HepG2 (cell line): ENCODE measurements around the gene NKD1. TPM values are rescaled to one million over a fixed set of nuclear protein-coding genes. Genes with fewer than 3 reads are reported as not detected.

Experiments used
- ATAC-seq: fragments of 200-7000 bp; cut with Tn5 transposase; 3 replicates; pipeline ENCODE4 v1.9.1; 2020; ENCODE audit warnings: mild to moderate bottlenecking, moderate library complexity
- BruUV-seq: library from RNA; stranded (reverse); fragments of 400-500 nt; replicated peaks from 2 replicates; lab custom pipeline; 2021; lab: Mats Ljungman, UMichigan
- CTCF ChIA-PET: fragments of 300-600 bp; formaldehyde crosslinking; extraction: SDS; loops from one replicate; lab custom pipeline; 2021; ENCODE audit warnings: low total read pairs, inconsistent platforms, low intra/inter-chr PET ratio; lab: Yijun Ruan, JAX
- POLR2A ChIA-PET: fragments of 350-600 bp; sonication (Branson Sonifier 250); formaldehyde crosslinking; loops from one replicate; lab custom pipeline; 2020; ENCODE audit warnings: antibody characterized with exemption, inconsistent platforms; lab: Yijun Ruan, JAX
- DNase-seq: peaks from one replicate; pipeline ENCODE4 v3.0.0-alpha.2; 2015; ENCODE audit warnings: low spot score
- FAIRE-seq: peaks from 3 replicates; lab custom pipeline; 2011; peaks lifted over from hg19 to GRCh38; lab: Jason Lieb, UNC
- H2AFZ ChIP-seq: one replicate; pipeline ENCODE4 v1.6.1; 2011; ENCODE audit warnings: low read length, inconsistent platforms
- H3K27ac ChIP-seq: fragments of 300-600 bp; 3 replicates; pipeline ENCODE4 v1.8.0; 2011; ENCODE audit warnings: mixed run types, mild to moderate bottlenecking, mixed read lengths, low read length, inconsistent platforms; ENCODE audit not compliant: insufficient read depth; ENCODE audit errors: extremely low read length
- H3K27me3 ChIP-seq, 2 experiments: fragments of 200-600 bp in 1 of 2; 2 replicates in 1 of 2; 3 replicates in 1 of 2; pipeline versions ENCODE4 v1.6.0 to v1.8.0; 2011; ENCODE audit warnings: low read length in 2 of 2, mild to moderate bottlenecking in 2 of 2, moderate library complexity in 2 of 2, inconsistent platforms in 1 of 2; ENCODE audit not compliant: insufficient read depth in 2 of 2, control insufficient read depth in 1 of 2
- H3K36me3 ChIP-seq, 2 experiments: fragments of 200-600 bp in 1 of 2; replicated peaks in 1 of 2; 2 replicates in 1 of 2; 3 replicates in 1 of 2; pipeline versions ENCODE4 v1.5.1 to v1.8.0; 2011; ENCODE audit warnings: low read length in 2 of 2, inconsistent platforms in 1 of 2; ENCODE audit not compliant: insufficient read depth in 2 of 2, control insufficient read depth in 1 of 2
- H3K4me1 ChIP-seq: 2 replicates; pipeline ENCODE4 v1.5.1; 2012; ENCODE audit warnings: low read length, inconsistent platforms; ENCODE audit not compliant: insufficient read depth
- H3K4me2 ChIP-seq: 2 replicates; pipeline ENCODE4 v1.6.0; 2011; ENCODE audit warnings: low read depth, low read length, inconsistent platforms
- H3K4me3 ChIP-seq, 3 experiments: fragments of 200-600 bp in 1 of 3; sonication (generic), shearing (Covaris generic) in 1 of 3; replicated peaks in 1 of 3; 2 replicates each; pipeline ENCODE4 v1.5.1; 2011 to 2016; ENCODE audit warnings: low read length in 3 of 3, inconsistent platforms in 2 of 3, low read depth in 2 of 3, mild to moderate bottlenecking in 2 of 3, control low read depth in 1 of 3, mixed read lengths in 1 of 3; ENCODE audit not compliant: insufficient read depth in 1 of 3
- H3K79me2 ChIP-seq: one replicate; pipeline ENCODE4 v1.6.1; 2011; ENCODE audit warnings: low read length, inconsistent platforms; ENCODE audit not compliant: insufficient read depth
- H3K9ac ChIP-seq: 2 replicates; pipeline ENCODE4 v1.6.0; 2011; ENCODE audit warnings: mild to moderate bottlenecking, low read depth, low read length, inconsistent platforms; ENCODE audit not compliant: insufficient read depth
- H3K9me3 ChIP-seq: 2 replicates; pipeline ENCODE4 v1.5.1; 2012; ENCODE audit warnings: mild to moderate bottlenecking, low read length
- H4K20me1 ChIP-seq: 2 replicates; pipeline ENCODE4 v1.6.0; 2011; ENCODE audit warnings: inconsistent platforms, mild to moderate bottlenecking, low read length, moderate library complexity; ENCODE audit not compliant: insufficient read depth
- AGO2 ChIP-seq: fragments of 200-400 bp; formaldehyde crosslinking; optimal IDR thresholded peaks from 2 replicates; pipeline ENCODE3; 2017; ENCODE audit warnings: mild to moderate bottlenecking, low read depth, low read length, moderate library complexity
- ARID2 ChIP-seq: sonication (generic); formaldehyde crosslinking; IDR thresholded peaks from 2 replicates; pipeline ENCODE4 v1.8.1; 2022; ENCODE audit warnings: mild to moderate bottlenecking, missing genetic modification reagents, borderline replicate concordance
- DNMT1 ChIP-seq: sonication (generic); formaldehyde crosslinking; IDR thresholded peaks from 2 replicates; pipeline ENCODE4 v1.5.1; 2020; ENCODE audit warnings: mild to moderate bottlenecking, missing genetic modification reagents
- EEA1 ChIP-seq: sonication (generic); formaldehyde crosslinking; IDR thresholded peaks from 2 replicates; pipeline ENCODE4 v1.5.1; 2020; ENCODE audit warnings: mild to moderate bottlenecking, missing genetic modification reagents, borderline replicate concordance
- FOXA1 ChIP-seq, 2 experiments: fragments of 450-650 bp in 1 of 2; sonication (generic) in 1 of 2; formaldehyde crosslinking in 1 of 2; IDR thresholded peaks; 2 replicates each; pipeline versions ENCODE4 v1.4.0 to v1.6.1; 2016 to 2020; ENCODE audit warnings: missing genetic modification reagents in 1 of 2
- KDM2A ChIP-seq: sonication (generic); formaldehyde crosslinking; IDR thresholded peaks from 2 replicates; pipeline ENCODE4 v1.4.0; 2020; ENCODE audit warnings: low read depth, missing genetic modification reagents, borderline replicate concordance
- NR3C1 ChIP-seq: sonication (generic); formaldehyde crosslinking; IDR thresholded peaks from 2 replicates; pipeline ENCODE4 v1.4.0; 2020; ENCODE audit warnings: missing genetic modification reagents
- PLSCR1 ChIP-seq: sonication (generic); formaldehyde crosslinking; IDR thresholded peaks from 2 replicates; pipeline ENCODE4 v1.5.0; 2020; ENCODE audit warnings: missing genetic modification reagents, mild to moderate bottlenecking, borderline replicate concordance
- RBM22 ChIP-seq: fragments of 200-400 bp; formaldehyde crosslinking; optimal IDR thresholded peaks from 2 replicates; pipeline ENCODE3; 2017; ENCODE audit warnings: mild to moderate bottlenecking, low read length, moderate library complexity
- SKI ChIP-seq: fragments of 450-650 bp; IDR thresholded peaks from one replicate; pipeline ENCODE4 v1.6.1; 2018; ENCODE audit warnings: mild to moderate bottlenecking; ENCODE audit not compliant: partially characterized antibody
- SNAPC2 ChIP-seq: sonication (generic); formaldehyde crosslinking; IDR thresholded peaks from 2 replicates; pipeline ENCODE4 v1.8.1; 2022; ENCODE audit warnings: mild to moderate bottlenecking, missing genetic modification reagents
- SOX13 ChIP-seq, 3 experiments: fragments of 450-650 bp in 1 of 3; sonication (generic) in 1 of 3; formaldehyde crosslinking in 1 of 3; IDR thresholded peaks in 2 of 3; conservative IDR thresholded peaks in 1 of 3; 2 replicates each; pipeline versions ENCODE4 v1.5.0 to v1.6.1; 2016 to 2020; ENCODE audit warnings: antibody characterized with exemption in 1 of 3, mild to moderate bottlenecking in 1 of 3, missing compliant biosample characterization in 1 of 3, missing genetic modification reagents in 1 of 3, moderate library complexity in 1 of 3
- TIGD3 ChIP-seq: sonication (generic); formaldehyde crosslinking; IDR thresholded peaks from 2 replicates; pipeline ENCODE4 v1.5.1; 2020; ENCODE audit warnings: mild to moderate bottlenecking, missing genetic modification reagents, borderline replicate concordance
- ZFP36L1 ChIP-seq: sonication (generic); formaldehyde crosslinking; IDR thresholded peaks from 2 replicates; pipeline ENCODE4 v1.8.0; 2022; ENCODE audit warnings: mild to moderate bottlenecking, missing genetic modification reagents, moderate library complexity
- ZNF263 ChIP-seq: sonication (generic); formaldehyde crosslinking; IDR thresholded peaks from 2 replicates; pipeline ENCODE4 v1.4.0; 2020; ENCODE audit warnings: missing genetic modification reagents
- ZNF564 ChIP-seq: sonication (generic); formaldehyde crosslinking; IDR thresholded peaks from 2 replicates; pipeline ENCODE4 v1.8.1; 2023; ENCODE audit warnings: mild to moderate bottlenecking, missing genetic modification reagents
- ZNF576 ChIP-seq: sonication (generic); formaldehyde crosslinking; IDR thresholded peaks from 2 replicates; pipeline ENCODE4 v1.4.0; 2020; ENCODE audit warnings: mild to moderate bottlenecking, missing genetic modification reagents
- ZNF614 ChIP-seq: IDR thresholded peaks from 2 replicates; pipeline ENCODE4 v1.6.1; 2018; ENCODE audit warnings: missing biosample characterization, missing genetic modification reagents, inconsistent platforms, borderline replicate concordance
- ZNF652 ChIP-seq: IDR thresholded peaks from 2 replicates; pipeline ENCODE4 v1.6.1; 2016; ENCODE audit warnings: low read depth, borderline replicate concordance
- ZNF891 ChIP-seq: sonication (generic); formaldehyde crosslinking; IDR thresholded peaks from 2 replicates; pipeline ENCODE4 v1.5.0; 2020; ENCODE audit warnings: mild to moderate bottlenecking, missing genetic modification reagents
- WGBS: methylation state at CpG from one replicate; pipeline ENCODE4 v1.1.6; 2017; ENCODE audit warnings: low lambda C conversion rate; 5-methylcytosine and 5-hydroxymethylcytosine counted together
- in situ Hi-C: cut with HindIII; loops from 2 replicates; pipeline ENCODE4 v1.10.0; 2017; ENCODE audit warnings: low pct_unique_long_range_greater_than_20kb; ENCODE audit not compliant: extremely low pct_ligation_motif_present
- intact Hi-C: fragments of 100-400 bp; cut with micrococcal nuclease; formaldehyde crosslinking; loops from one replicate; pipeline ENCODE4 v1.10.0; 2022; ENCODE audit not compliant: unreplicated experiment
- polyA plus RNA-seq, 8 experiments: library from polyadenylated mRNA; depleted of rRNA in 3 of 8; stranded (reverse) in 7 of 8; unstranded in 1 of 8; fragments of >200 nt; fragmentation: Illumina TruSeq in 4 of 8; extraction: Trizol in 4 of 8; gene quantifications; 2 replicates each; pipeline versions ENCODE4 v1.2.1 to v1.2.3, GENCODE V29; 2011 to 2016; ENCODE audit warnings: low read depth in 4 of 8, missing spikeins in 1 of 8, mixed read lengths in 1 of 8; ENCODE audit not compliant: insufficient read depth in 1 of 8
- total RNA-seq, 5 experiments: library from RNA; depleted of rRNA; stranded (reverse); fragments of >200 nt; fragmentation: Illumina TruSeq; extraction: Trizol; gene quantifications; 2 replicates each; pipeline ENCODE4 v1.2.3, GENCODE V29; 2016; ENCODE audit warnings: low read depth in 1 of 5
- TF ChIP-seq, protein P1 (sequence below): sonication (generic); formaldehyde crosslinking; IDR thresholded peaks from 2 replicates; pipeline ENCODE4 v1.5.0; 2020; ENCODE audit warnings: mild to moderate bottlenecking, missing genetic modification reagents, borderline replicate concordance

The NKD1 gene
- total and polyA plus RNA-seq, 2 of the 13 experiments (the other 11 are each of a cell fraction or from before 2014, with no cell fraction given) = 70.4 to 121 TPM

DNA sequence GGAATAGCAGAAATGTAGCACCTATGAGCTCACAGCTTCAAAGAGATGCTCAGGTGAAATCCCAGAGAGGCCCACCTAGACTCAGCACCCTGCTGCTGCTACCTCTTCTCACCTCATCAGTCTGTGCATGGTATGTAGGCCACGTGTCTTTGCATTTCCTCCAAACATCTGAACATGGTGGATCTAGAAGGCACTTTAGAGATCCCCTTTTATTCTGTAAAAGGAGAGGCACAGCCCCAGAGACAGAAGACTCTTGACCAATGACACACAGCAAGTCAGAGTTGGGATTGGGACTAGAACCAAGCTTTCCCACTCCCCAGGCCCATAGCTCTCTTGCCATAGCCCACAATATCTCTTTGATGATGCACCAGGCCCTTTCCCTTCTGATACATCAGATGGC, 19.4 kb upstream of the NKD1 start:
- FAIRE-seq (no peak), ATAC-seq (no peak), DNase-seq (no peak)
- no TSS peak for BruUV-seq
- H3K36me3 ChIP-seq = peaks cover 20 to 23% of the 10 kb centered on the region in 2 experiments
- no peak overlapping the region for H3K27ac ChIP-seq
- H3K4me3 ChIP-seq = no peak overlapping the region
- peaks cover 19% of the 10 kb centered on the region for H3K9me3 ChIP-seq
- H3K4me2 ChIP-seq = no peak overlapping the region
- H3K79me2 ChIP-seq = peaks cover 2% of the 10 kb centered on the region
- in situ Hi-C loops = no loop called here
- H4K20me1 ChIP-seq = no peaks in the 10 kb centered on the region
- CTCF ChIA-PET = no interaction called here
- no peak overlapping the region for H2AFZ ChIP-seq
- H3K9ac ChIP-seq = no peak overlapping the region
- 100% methylated on average over 1 of the region's 1 CpG for WGBS
- peaks cover 61% of the 10 kb centered on the region for H3K4me1 ChIP-seq
- intact Hi-C loops = no loop called here
- POLR2A ChIA-PET = interaction anchor here (1.0 to 3.7 kb wide), 3 partner anchors 10 to 23 kb away, joined by 3 to 28 read pairs (median 5); no protein-coding TSS in a partner anchor
- H3K27me3 ChIP-seq = no peaks in the 10 kb centered on the region
- TF ChIP-seq EEA1 (no peak), ZNF263 (CRISPR knock-in tag) (no peak), ZNF614 (CRISPR knock-in tag) (no peak), ZNF891 (CRISPR knock-in tag) (no peak), TIGD3 (no peak), SOX13 (IDR thresholded peaks at IDR 0.05) (no peak), SOX13 (CRISPR knock-in tag; conservative IDR thresholded peaks at IDR 0.05 in 1 of 2, IDR thresholded peaks at IDR 0.05 in 1 of 2) (no peak), ZFP36L1 (no peak), AGO2 (peak; percentile 26), ZNF564 (no peak), RBM22 (peak; percentile 67), SKI (no peak), FOXA1 (IDR thresholded peaks at IDR 0.05) (no peak), FOXA1 (CRISPR knock-in tag; IDR thresholded peaks at IDR 0.05) (no peak), NR3C1 (no peak), ZNF652 (CRISPR knock-in tag) (no peak), SNAPC2 (no peak), ZNF576 (no peak), ARID2 (CRISPR knock-in tag) (0 out of 2 replicates have a peak, but pooled peaks have one; percentile 37), DNMT1 (CRISPR knock-in tag) (no peak), PLSCR1 (CRISPR knock-in tag) (no peak), KDM2A (CRISPR knock-in tag) (0 out of 2 replicates have a peak, but pooled peaks have one; percentile 31)
- TF ChIP-seq, protein P1, sequence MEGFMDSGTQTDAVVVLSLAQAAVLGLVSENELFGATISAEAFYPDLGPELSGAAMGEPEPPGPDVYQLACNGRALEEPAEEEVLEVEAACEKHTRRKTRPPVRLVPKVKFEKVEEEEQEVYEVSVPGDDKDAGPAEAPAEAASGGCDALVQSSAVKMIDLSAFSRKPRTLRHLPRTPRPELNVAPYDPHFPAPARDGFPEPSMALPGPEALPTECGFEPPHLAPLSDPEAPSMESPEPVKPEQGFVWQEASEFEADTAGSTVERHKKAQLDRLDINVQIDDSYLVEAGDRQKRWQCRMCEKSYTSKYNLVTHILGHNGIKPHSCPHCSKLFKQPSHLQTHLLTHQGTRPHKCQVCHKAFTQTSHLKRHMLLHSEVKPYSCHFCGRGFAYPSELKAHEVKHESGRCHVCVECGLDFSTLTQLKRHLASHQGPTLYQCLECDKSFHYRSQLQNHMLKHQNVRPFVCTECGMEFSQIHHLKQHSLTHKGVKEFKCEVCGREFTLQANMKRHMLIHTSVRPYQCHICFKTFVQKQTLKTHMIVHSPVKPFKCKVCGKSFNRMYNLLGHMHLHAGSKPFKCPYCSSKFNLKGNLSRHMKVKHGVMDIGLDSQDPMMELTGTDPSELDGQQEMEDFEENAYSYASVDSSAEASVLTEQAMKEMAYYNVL = no peak
